Body of pancreas (tissue), 4 donors: ENCODE data around the gene ZNF484.

ENCODE experiments used
- CTCF ChIP-seq, 7 experiments: fragments of 450-650 bp in 4 of 7; fragments of 200-600 bp in 3 of 7; sonication (generic) in 3 of 7; IDR thresholded peaks; one replicate each; pipeline ENCODE4 v1.5.1; 2016 to 2019; ENCODE audit warnings: antibody characterized with exemption in 7 of 7
- POLR2A ChIP-seq, 3 donors: fragments of 450-650 bp; IDR thresholded peaks; one replicate each; pipeline ENCODE4 v1.6.1; 2016; ENCODE audit warnings: antibody characterized with exemption in 3 of 3, mild to moderate bottlenecking in 2 of 3

DNA sequence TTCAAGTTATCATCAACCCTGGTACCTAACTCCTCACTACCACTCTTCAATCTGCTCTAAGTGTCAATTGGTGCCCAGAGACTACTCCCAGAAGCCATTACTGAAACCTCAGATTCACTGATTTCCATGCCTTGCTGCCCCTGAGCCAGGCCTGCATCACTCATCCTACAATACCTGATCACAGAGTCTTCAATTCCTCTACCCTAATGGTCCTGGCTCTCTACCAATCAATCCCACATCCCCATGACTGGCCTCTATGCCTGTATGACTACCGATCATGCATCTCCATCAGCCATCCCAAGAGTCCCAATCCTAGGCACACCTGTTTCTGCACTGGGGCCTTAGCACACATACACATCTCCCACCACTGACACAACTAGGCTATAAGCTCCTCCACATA is 2.5 kb downstream of the ZNF484 start:
- TF ChIP-seq CTCF (IDR thresholded peaks at IDR 0.05) = no peak
- no peak for TF ChIP-seq POLR2A (IDR thresholded peaks at IDR 0.05)
